ENCODE data around the gene OPA1.

DNA sequence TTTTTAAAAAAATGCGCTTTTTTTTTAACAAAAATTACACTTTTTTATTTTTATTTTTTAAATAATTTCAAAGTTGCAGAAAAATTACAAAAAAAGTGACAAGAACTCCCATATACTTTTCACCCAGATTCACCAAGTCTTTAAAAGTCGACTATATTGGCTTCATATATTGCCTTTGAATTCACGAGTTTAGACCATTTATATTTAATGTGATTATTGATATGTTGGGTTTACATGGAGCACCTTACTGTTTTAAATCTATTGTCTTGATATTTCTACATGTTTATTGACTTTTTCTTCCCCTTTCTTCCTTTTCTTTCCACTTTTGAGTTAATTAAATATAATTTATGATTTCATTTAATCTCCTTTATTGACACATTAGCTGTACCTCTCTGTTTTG lies 127.2 kb downstream of the OPA1 start:
- TF ChIP-seq POLR2A (IDR thresholded peaks at IDR 0.05) (no peak), POLR2AphosphoS5 (IDR thresholded peaks at IDR 0.05) (no peak)
- TF ChIP-seq, protein P1, sequence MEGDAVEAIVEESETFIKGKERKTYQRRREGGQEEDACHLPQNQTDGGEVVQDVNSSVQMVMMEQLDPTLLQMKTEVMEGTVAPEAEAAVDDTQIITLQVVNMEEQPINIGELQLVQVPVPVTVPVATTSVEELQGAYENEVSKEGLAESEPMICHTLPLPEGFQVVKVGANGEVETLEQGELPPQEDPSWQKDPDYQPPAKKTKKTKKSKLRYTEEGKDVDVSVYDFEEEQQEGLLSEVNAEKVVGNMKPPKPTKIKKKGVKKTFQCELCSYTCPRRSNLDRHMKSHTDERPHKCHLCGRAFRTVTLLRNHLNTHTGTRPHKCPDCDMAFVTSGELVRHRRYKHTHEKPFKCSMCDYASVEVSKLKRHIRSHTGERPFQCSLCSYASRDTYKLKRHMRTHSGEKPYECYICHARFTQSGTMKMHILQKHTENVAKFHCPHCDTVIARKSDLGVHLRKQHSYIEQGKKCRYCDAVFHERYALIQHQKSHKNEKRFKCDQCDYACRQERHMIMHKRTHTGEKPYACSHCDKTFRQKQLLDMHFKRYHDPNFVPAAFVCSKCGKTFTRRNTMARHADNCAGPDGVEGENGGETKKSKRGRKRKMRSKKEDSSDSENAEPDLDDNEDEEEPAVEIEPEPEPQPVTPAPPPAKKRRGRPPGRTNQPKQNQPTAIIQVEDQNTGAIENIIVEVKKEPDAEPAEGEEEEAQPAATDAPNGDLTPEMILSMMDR (IDR thresholded peaks at IDR 0.05) = no peak
